ENCODE data around the gene PM20D2. TPM values are rescaled to one million over a fixed set of nuclear protein-coding genes. Genes with fewer than 3 reads are reported as not detected.

The PM20D2 gene
- total and polyA plus RNA-seq, 2 of the 8 experiments (the other 6 are each of a cell fraction or from before 2014, with no cell fraction given), result 2.7 to 7.6 TPM

DNA sequence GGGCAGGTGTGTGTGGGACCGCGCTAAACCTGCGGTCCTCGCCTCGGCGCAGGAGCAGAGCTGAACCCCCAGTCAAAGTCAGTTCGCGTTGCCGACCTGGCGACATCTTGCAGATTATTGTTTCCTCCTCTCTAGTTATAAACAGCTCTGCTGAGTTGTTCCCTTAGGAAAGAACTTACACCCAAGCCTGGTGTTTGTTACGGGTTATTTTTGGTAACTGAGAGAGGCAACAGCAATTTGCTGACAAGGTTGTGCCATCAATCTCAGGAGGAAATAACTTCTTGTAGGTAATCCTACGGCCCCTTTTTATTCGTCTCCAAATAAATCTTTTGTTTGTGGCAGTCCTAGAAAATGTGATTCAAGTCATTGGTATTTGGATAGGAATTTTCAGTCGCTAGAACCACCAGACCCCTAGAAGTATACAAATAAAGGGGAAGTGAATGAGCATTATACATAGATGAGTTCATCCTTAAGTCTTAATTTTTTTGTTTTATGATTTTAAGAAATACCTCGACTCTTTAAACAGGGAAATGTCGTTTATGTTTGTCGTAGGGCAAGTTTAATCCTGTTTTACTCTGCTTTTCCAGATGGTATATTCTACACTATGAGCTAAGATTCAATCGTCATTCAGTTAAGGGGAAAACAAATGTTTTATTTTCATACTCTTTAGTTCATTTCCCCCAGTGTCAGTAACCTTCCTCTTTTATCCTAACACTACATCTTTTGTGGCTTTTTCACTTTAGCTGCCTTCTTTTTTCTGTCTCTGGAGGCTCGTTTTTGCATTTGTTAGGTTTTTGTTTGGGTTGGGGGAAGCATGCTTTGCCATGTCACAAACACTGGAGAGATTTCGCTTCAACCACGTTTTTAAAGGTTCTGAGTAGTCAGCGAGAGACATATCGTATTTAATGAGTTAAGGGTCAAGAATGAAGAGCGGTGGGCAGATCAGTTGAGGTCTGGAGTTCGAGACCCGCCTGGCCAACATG is 1.2 kb downstream of the PM20D2 start (continued):
- TF ChIP-seq, protein P1, sequence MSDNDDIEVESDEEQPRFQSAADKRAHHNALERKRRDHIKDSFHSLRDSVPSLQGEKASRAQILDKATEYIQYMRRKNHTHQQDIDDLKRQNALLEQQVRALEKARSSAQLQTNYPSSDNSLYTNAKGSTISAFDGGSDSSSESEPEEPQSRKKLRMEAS (IDR thresholded peaks at IDR 0.05), result peak; percentile 61
- peak; percentile 59 for TF ChIP-seq ASH2L (IDR thresholded peaks at IDR 0.05; ENCODE audit: low read length)
- TF ChIP-seq SUZ12 (IDR thresholded peaks at IDR 0.05; ENCODE audit: low read length), result peak; percentile 50; the same call in 1 of the 2 replicates
- TF ChIP-seq SRF (IDR thresholded peaks at IDR 0.05; ENCODE audit: low read depth, low read length), result no peak
- no peak for TF ChIP-seq RXRA (IDR thresholded peaks at IDR 0.05; ENCODE audit: insufficient read depth, low read depth, low read length)
- TF ChIP-seq SP2 (IDR thresholded peaks at IDR 0.05; ENCODE audit: low read length), result no peak
- TF ChIP-seq, protein P2, sequence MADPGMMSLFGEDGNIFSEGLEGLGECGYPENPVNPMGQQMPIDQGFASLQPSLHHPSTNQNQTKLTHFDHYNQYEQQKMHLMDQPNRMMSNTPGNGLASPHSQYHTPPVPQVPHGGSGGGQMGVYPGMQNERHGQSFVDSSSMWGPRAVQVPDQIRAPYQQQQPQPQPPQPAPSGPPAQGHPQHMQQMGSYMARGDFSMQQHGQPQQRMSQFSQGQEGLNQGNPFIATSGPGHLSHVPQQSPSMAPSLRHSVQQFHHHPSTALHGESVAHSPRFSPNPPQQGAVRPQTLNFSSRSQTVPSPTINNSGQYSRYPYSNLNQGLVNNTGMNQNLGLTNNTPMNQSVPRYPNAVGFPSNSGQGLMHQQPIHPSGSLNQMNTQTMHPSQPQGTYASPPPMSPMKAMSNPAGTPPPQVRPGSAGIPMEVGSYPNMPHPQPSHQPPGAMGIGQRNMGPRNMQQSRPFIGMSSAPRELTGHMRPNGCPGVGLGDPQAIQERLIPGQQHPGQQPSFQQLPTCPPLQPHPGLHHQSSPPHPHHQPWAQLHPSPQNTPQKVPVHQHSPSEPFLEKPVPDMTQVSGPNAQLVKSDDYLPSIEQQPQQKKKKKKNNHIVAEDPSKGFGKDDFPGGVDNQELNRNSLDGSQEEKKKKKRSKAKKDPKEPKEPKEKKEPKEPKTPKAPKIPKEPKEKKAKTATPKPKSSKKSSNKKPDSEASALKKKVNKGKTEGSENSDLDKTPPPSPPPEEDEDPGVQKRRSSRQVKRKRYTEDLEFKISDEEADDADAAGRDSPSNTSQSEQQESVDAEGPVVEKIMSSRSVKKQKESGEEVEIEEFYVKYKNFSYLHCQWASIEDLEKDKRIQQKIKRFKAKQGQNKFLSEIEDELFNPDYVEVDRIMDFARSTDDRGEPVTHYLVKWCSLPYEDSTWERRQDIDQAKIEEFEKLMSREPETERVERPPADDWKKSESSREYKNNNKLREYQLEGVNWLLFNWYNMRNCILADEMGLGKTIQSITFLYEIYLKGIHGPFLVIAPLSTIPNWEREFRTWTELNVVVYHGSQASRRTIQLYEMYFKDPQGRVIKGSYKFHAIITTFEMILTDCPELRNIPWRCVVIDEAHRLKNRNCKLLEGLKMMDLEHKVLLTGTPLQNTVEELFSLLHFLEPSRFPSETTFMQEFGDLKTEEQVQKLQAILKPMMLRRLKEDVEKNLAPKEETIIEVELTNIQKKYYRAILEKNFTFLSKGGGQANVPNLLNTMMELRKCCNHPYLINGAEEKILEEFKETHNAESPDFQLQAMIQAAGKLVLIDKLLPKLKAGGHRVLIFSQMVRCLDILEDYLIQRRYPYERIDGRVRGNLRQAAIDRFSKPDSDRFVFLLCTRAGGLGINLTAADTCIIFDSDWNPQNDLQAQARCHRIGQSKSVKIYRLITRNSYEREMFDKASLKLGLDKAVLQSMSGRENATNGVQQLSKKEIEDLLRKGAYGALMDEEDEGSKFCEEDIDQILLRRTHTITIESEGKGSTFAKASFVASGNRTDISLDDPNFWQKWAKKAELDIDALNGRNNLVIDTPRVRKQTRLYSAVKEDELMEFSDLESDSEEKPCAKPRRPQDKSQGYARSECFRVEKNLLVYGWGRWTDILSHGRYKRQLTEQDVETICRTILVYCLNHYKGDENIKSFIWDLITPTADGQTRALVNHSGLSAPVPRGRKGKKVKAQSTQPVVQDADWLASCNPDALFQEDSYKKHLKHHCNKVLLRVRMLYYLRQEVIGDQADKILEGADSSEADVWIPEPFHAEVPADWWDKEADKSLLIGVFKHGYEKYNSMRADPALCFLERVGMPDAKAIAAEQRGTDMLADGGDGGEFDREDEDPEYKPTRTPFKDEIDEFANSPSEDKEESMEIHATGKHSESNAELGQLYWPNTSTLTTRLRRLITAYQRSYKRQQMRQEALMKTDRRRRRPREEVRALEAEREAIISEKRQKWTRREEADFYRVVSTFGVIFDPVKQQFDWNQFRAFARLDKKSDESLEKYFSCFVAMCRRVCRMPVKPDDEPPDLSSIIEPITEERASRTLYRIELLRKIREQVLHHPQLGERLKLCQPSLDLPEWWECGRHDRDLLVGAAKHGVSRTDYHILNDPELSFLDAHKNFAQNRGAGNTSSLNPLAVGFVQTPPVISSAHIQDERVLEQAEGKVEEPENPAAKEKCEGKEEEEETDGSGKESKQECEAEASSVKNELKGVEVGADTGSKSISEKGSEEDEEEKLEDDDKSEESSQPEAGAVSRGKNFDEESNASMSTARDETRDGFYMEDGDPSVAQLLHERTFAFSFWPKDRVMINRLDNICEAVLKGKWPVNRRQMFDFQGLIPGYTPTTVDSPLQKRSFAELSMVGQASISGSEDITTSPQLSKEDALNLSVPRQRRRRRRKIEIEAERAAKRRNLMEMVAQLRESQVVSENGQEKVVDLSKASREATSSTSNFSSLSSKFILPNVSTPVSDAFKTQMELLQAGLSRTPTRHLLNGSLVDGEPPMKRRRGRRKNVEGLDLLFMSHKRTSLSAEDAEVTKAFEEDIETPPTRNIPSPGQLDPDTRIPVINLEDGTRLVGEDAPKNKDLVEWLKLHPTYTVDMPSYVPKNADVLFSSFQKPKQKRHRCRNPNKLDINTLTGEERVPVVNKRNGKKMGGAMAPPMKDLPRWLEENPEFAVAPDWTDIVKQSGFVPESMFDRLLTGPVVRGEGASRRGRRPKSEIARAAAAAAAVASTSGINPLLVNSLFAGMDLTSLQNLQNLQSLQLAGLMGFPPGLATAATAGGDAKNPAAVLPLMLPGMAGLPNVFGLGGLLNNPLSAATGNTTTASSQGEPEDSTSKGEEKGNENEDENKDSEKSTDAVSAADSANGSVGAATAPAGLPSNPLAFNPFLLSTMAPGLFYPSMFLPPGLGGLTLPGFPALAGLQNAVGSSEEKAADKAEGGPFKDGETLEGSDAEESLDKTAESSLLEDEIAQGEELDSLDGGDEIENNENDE (IDR thresholded peaks at IDR 0.05; ENCODE audit: insufficient replicate concordance, low read length), result no peak
- no peak for TF ChIP-seq ZNF274 (IDR thresholded peaks at IDR 0.05; ENCODE audit: borderline replicate concordance, extremely low read depth, low read length)
- no peak for TF ChIP-seq CBX5 (IDR thresholded peaks at IDR 0.05; ENCODE audit: low read depth, low read length)
- TF ChIP-seq SP4 (IDR thresholded peaks at IDR 0.05; ENCODE audit: low read length), result no peak

Data from H1 (cell line).